ENCODE measurements around the gene NTRK2.

- no peak for TF ChIP-seq CTCF (IDR thresholded peaks at IDR 0.05)
- no peak for TF ChIP-seq POLR2A (IDR thresholded peaks at IDR 0.05)
These were observed 224.0 kb downstream of the NTRK2 start for GRCh38 chr9:84893419-84894128.
